GM18858 (cell line): Measurements from ENCODE around the gene SNX8.
"Not testable (repeated sequence)": the region's sequence is repeated elsewhere in the genome, so short reads cannot be mapped to it uniquely, and the experiment has no call there.

ENCODE experiments used
- ATAC-seq: cut with Tn5 transposase; IDR thresholded peaks from one replicate; pipeline ENCODE4 v1.9.1; 2021; ENCODE audit not compliant: unreplicated experiment

The SNX8 gene, protein sequence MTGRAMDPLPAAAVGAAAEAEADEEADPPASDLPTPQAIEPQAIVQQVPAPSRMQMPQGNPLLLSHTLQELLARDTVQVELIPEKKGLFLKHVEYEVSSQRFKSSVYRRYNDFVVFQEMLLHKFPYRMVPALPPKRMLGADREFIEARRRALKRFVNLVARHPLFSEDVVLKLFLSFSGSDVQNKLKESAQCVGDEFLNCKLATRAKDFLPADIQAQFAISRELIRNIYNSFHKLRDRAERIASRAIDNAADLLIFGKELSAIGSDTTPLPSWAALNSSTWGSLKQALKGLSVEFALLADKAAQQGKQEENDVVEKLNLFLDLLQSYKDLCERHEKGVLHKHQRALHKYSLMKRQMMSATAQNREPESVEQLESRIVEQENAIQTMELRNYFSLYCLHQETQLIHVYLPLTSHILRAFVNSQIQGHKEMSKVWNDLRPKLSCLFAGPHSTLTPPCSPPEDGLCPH

DNA sequence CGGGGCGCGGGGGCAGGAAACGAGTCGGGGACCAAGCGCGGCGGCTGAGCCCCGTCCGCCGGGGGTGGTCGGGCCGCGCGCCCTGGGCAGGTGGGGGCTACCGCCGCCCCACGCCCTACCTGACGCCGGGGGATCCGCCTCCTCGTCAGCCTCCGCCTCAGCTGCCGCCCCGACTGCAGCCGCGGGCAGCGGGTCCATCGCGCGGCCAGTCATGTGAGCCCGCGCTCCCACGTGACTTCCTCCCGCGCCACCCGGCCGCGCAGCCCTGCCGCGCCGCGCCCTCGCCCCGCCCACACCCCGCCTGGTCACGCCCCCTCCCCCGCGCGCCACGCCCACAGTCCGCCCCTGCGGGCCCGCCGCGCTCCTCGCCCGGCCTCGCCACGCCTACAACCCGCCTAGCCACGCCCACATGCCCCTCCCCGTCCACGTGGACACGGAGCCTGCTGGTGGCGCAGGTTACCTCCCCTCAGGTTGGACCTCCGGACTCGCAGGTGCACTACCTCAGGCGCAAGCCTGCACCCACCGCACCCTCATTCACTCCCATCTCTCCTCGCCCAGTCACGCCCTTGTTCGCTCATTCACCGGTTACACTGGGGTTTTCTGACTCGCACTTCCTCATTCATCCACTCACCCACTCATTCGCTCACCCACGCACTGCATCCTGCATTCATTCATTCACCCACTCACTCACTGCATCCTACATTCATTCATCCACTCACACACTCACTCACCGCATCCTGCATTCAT is at the start of gene SNX8:
Gene SNX8, minus strand, starts transcription at position 233 of the 747 bp plus-strand sequence. Its CDS starts 20 bp downstream, at position 213.
- ATAC-seq, result peak; percentile 56

DNA sequence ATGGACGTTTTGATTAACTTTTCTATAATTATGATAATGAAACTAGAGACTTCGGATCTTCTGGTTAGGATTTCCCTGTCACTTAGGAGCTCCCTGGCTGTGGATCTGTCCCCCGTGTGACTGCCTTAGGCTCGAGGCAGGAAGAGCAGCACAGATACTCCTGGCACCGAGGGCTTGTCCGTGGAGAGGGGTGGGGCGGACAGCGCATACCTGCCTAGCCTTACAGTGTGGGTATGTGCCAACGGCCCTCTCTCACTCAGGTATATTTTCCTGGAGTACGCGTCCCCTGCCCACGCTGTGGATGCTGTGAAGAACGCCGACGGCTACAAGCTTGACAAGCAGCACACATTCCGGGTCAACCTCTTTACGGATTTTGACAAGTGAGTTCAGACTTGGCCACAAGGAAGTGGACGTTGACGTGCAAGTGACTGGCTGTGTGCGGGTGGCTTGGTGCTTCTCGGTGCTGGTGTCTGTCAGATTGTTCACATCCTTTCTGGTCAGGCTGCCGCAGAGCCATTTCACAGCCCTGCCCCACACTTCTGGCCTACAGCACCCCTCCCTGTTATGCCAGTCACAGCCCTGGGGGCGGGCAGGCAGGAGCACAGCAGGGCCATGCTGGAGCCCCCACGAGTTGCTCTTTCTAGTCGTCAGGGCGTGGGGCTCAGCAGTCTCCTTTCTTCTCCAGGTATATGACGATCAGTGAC is 48.3 kb upstream of the SNX8 start:
- ATAC-seq, result no peak

DNA sequence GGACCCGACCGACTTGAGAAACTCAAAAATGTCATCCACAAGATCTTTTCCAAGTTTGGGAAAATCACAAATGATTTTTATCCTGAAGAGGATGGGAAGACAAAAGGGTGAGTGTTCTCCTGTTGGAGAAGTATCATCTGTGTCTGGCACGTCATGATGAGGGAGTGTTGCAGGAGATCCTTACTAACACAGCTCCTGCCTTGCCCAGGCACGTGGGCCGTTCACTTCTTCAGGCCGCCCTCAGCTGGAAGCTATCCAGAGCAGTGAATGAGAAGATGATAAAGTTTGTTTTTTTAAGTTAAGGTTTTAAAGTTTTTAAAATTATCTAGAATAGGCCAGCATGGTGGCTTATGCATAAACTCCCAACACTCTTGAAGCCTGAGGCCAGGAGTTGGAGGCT is 46.6 kb upstream of the SNX8 start:
- ATAC-seq, result no peak

DNA sequence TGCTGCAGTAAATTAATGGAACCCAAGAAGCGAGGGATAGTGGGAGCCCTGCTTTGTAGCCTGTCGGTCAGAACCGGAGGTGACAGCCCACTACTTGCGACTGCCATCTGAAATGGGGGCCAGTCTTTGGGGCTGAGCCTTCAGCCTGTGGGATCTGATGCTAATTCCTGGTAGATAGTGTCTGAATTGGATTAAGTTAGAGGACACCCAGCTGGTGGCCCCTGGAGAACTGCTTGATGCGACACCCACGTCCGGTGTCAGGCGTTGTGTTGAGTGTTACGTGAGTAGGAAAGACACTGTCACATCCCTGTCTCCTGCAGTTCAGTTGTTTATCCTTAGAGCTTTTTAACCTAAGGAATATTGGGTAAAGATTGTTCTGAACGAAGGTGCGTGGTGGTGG is 45.4 kb upstream of the SNX8 start:
- ATAC-seq, result no peak

DNA sequence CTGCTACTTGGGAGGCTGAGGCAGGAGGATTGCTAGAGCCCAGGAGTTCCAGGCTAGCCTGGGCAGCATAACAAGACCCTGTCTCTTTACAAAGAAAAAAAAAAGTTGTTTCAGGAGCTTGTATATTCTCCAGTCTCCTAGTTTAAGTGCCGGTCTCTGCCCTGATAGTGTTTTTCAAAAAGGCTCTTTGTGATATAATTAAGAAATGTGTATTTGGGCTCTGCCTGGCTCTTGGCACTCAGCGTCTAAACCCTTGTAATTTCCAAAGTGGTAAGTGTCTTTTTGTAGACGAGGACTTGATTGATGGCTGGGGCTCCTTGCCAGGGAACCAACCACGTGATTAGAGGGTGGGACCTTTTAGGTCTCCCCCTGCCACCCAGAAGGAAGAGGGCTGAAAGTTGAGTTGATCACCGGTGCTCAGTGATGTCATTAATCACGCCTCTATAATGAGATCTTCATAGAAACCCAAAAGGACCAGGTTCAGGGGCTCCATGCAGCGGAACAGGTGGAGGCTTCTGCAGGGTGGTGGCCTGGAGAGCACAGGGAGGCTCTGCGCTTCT is 44.8 kb upstream of the SNX8 start:
- no peak for ATAC-seq

DNA sequence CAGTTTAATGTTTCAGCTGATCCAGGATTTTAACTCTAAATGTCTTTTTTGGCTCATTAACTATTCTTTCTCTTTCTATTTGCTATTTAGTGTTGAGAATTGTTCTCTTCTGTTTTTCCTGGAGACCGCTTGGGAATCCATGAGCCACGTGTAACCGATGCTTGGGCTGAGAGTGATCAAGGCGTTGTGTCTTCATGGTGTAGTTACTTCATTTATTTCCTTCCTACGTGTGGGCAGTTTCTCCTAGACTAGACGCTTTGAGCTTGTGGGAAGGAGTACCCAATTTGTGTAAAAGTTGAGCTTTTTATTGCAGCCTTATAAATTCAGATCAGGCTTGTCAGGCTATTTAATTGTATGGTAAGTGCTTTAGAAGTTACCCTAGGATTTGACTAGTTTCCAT is 43.3 kb upstream of the SNX8 start:
- no peak for ATAC-seq

DNA sequence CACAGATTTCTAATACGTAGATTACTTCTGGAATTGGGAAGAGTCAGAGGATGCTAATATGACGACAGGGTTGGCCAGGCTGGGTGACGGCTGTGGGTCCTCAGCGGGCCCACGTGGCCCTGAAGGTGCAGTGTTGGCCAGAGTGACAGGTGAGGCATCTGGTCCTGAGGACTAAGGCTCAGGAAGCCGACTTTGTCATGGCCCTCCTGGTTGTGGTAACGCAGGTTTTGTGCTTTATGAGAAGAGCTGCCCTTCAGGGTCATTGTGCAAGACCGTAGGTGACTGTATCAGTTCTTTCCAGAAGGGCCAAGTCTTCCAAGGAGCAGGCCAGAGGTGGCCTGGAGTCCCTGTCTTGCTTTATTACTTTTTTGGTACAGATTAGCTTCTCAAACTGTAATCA is 42.9 kb upstream of the SNX8 start:
- no peak for ATAC-seq

DNA sequence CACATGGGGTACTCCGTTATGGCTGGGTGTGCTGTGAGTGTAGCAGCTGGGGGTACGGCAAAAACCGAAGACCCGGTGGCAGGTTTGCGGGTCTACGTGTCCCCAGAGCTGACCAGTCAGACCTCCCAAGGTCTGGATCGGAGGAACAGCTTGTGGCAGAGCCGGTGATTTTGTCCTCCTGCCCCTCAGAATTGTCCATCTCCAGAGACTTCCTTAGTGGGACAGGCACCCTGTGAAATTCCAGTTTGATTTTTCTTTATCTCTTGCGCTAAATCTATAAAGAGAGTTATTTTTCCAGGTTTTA is 41.4 kb upstream of the SNX8 start:
- ATAC-seq, result no peak

DNA sequence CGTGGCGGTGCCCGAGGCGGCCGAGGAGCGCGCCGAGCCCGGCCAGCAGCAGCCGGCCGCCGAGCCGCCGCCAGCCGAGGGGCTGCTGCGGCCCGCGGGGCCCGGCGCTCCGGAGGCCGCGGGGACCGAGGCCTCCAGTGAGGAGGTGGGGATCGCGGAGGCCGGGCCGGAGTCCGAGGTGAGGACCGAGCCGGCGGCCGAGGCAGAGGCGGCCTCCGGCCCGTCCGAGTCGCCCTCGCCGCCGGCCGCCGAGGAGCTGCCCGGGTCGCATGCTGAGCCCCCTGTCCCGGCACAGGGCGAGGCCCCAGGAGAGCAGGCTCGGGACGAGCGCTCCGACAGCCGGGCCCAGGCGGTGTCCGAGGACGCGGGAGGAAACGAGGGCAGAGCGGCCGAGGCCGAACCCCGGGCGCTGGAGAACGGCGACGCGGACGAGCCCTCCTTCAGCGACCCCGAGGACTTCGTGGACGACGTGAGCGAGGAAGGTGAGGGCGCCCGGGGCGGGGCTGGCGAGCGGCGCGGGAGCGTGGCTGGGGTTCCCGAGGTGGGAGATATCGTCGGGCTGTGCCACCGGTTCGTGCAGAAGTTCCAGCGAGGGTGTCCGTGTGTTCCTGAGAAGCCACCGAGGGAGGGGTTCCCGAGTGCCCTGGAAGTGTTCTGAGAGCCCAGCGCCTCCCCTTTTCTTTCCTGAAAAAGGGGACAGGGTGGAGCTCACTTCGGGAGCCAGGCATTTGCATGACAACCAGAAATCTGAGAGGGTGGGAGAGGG is 40.9 kb upstream of the SNX8 start:
- no peak for ATAC-seq

DNA sequence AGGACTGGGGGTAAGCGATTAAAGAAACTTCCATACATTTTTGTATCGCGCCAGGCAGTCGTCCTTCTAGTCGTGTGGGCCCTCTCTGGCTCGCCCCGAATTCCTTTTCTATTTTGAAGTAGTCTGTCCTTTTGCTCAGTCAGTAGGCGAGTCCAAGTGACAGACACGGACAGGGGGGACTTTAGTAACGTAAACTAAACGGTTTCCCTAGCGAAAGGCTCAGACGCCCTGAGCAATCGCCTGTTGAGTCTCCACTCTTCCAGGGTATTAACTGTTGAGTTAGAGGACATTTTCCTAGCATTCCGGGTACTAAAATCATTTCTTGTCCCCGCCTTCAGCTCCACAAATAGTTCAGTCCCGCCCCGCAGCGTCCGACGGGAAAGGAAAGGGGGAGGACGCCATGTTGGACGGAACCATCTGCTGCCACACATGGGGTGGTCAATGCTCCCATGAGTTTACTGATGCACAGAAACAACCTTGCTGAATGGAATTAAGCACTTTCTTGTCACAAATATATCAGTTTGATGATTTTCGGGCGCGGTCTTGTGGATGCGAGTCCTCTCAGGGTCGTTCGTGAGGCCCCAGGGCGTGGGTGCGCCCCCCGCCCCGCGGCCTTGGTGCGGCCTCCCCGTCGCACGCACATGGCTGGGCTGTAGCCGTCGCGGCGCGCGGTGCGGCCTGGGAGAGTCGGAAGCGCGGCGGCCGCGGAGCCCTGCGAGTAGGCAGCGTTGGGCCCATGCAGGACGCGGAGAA is 40.1 kb upstream of the SNX8 start, which contains the start of gene EIF3B:
Gene EIF3B, plus strand, starts transcription at position 642 of the 753 bp plus-strand sequence. Its CDS starts 95 bp downstream, at position 737.
- peak; percentile 66 for ATAC-seq

DNA sequence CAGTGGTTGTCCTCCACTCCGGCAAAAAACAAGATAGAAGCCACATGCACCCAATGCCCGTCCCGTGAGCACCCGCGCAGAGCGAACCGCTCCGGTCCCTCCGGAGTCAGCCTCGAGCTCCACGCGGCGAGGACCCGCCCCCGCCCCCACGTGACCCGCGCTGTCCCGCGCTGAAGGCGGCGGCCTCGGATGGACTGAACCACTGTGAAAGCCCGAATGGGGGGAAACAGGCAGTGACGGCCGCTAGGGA is 39.6 kb upstream of the SNX8 start:
- peak; percentile 37 for ATAC-seq

DNA sequence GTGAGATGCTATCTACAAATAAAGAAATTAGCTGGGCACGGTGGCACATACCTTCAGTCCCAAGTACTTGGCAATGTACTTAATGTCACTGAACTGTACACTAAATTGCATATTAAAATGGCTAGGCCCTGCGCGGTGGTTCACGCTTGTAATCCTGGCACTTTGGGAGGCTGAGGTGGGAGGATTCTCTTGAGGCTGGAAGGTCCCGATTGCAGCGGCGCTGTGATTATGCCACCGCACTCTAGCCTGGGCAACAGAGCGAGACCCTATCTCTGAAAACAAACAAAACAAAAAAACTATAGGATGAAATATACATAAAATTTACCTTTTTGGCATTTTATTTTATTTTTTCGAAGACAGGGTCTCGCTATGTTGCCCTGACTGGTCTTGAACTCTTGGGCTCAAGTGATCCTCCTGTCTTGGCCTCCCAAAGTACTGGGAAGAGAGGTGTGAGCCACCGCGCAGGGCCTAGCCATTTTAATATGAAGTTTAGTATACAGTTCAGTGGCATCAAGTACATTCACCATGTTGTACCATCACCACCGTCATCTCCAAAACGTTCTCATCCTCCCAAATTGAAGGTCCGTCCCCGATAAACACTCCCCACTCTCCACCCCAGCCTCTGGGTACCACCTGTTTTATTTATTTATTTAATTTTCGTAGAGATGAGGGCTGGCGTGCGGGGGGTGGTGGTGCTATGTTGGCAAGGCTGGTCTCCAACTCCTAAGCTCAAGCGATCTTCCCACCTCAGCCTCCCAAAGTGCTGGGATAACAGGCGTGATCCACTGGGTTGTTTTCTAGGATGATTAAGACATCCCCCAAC is 39.1 kb upstream of the SNX8 start:
- ATAC-seq, result peak; percentile 1

DNA sequence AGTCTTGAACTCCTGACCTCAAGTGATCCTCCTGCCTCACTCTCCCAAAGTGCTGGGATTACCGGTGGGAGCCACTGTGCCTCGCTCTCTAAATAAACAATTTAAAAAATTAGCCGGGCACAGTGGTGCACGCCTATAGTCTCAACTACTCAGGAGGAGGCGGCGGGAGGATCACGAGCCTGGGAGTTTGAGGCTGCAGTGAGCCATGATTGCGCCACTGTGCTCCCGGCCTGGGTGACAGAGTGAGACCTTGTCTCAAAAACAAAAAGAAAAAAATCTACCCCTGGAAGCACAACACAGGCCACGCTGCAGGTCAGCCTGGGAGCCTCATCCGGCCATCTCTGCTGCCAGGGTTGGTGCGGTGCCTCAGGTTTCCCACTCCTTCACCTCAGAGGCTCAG is 36.6 kb upstream of the SNX8 start:
- no peak for ATAC-seq

DNA sequence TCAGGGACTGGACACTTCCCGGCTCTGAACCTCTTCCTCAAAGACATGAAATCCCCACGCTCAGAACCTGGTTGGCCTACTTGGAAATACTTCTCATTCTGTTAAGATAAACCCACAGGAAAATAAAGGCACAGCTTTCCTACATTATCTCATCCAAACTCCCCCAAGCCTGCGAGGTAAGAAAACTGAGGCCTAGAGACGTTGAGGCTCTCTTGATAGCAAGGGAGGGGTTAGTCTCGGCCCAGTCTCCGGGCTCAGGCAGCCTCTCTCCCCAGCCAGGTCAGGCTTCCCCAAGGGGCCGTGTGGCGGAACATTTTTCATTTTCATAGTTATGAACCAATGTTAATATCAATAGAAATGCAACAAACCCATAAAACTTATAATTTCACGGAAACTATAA is 35.8 kb upstream of the SNX8 start:
- no peak for ATAC-seq

DNA sequence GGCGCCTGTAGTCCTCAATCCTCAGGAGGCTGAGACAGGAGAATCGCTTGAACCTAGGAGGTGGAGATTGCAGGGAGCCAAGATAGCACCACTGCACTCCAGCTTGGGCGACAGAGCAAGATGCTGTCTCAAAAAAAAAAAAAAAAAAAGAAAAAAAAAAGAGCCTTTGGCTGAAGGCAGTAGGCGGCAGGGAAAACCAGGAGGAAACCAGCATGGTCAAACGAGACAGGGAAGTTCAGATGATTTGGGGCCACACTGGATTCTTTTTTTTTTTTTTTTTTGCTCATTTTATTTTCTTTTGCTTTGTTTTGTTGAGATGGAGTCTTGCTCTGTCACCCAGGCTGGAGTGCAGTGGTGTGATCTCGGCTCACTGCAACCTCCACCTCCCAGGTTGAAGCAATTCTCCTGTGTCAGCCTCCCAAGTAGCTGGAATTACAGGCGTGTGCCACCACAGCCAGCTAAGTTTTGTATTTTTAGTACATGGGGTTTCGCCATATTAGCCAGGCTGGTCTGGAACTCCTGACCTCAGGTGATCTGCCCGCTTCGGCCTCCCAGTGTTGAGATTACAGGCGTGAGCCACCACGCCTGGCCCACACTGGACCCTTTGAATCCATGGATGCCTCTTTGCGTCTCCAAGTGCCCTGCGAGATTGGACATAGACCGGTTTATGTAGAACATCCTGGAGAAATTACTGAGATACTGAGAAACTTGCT is 33.3 kb upstream of the SNX8 start:
- ATAC-seq, result not testable (repeated sequence)

DNA sequence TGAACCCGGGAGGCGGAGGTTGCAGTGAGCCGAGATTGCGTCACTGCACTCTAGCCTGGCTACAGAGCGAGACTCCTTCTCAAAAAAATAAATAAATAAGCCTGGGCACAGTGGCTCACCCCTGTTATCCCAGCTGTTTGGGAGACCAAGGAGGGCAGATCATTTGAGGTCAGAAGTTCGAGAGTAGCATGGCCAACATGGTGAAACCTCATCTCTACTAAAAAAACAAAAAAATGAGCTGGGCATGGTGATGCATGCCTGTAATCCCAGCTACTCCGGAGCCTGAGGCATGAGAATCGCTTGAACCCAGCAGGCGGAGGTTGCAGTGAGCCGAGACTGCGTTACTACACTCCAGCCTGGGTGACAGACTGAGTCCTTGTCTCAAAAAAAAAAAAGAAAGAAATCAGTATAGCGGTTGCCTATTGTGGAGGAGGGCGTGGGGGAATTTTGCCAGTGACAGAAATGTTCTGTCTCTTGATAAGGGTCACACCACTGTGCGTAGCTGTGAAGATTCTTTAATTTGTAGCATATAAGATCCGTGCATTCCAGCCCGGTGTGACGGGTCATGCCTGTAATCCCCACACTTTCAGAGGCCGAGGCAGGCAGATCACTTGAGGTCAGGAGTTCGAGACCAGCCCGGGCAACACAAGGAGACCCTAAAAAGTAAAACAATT is 22.5 kb upstream of the SNX8 start:
- ATAC-seq, result no peak

DNA sequence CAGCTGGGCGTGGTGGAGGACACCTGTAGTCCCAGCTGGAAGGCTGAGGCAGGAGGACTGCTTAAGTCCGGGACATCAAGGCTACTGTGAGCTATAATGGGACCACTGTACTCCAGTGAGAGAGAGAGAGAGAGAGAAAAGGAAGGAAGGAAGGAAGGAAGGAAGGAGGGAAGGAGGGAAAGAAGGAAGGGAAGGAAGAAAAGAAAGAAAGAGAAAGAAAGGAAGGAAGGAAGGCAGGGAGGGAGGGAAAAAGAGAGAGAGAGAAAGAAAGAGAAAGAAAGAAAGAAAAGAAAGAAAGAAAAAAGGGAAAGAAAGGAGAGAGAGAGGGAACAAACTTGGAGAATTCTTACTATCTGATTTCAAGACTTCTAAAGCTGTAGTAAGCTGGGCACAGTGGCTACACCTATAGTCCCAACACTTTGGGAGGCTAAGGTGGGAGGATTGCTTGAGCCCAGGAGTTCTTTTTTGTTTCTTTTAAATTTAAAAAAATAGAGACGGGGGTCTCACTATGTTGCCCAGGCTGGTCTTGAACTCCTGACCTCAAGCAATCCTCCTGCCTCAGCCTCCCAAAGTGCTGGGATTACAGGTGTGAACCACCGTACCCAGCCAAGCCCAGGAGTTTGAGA is 18.5 kb upstream of the SNX8 start:
- not testable (repeated sequence) for ATAC-seq

DNA sequence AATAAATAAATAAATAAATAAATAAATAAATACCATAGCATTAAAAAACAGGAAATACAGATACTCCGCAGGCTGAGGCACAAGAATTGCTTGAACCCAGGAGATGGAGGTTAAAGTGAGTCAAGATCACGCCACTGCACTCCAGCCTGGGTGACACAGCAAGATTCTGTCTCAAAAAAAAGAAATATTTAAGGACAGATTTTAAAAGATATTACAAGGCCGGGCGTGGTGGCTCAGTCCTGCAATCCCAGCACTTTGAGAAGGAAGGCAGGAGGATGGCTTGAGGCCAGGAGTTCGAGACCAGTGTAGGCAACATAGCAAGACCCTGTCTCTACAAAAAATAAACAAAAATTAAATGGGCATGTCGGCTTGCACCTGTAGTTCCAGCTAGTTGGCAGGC is 17.5 kb upstream of the SNX8 start:
- ATAC-seq, result no peak
